Measurements from ENCODE around the gene VWA5B1.

Gene VWA5B1

GRCh38 chr1:20322081-20322824 is 31.6 kb downstream of the VWA5B1 start:
- DNase-seq (ENCODE audit: low read depth in 2 of 2): peak in 1 of 2 experiments; percentile 14

- peak; percentile 16 to 35 for DNase-seq (ENCODE audit: low read depth in 2 of 2)
Measured at GRCh38 chr1:20322825-20323612, 32.3 kb downstream of the VWA5B1 start.

GRCh38 chr1:20323613-20323920 is 32.9 kb downstream of the VWA5B1 start:
- no peak for DNase-seq (ENCODE audit: low read depth in 2 of 2)

GRCh38 chr1:20324704-20325406 is 34.2 kb downstream of the VWA5B1 start:
- no peak for DNase-seq (ENCODE audit: low read depth in 2 of 2)

GRCh38 chr1:20325407-20325843 is 34.8 kb downstream of the VWA5B1 start:
- no peak for DNase-seq (ENCODE audit: low read depth in 2 of 2)

GRCh38 chr1:20325844-20326420 is 35.3 kb downstream of the VWA5B1 start:
- DNase-seq (ENCODE audit: low read depth in 2 of 2): no peak

GRCh38 chr1:20327467-20327866 is 36.8 kb downstream of the VWA5B1 start:
- DNase-seq (ENCODE audit: low read depth in 2 of 2): no peak

GRCh38 chr1:20328201-20328600 is 37.5 kb downstream of the VWA5B1 start:
- no peak for DNase-seq (ENCODE audit: low read depth in 2 of 2)

GRCh38 chr1:20329793-20330542 is 39.3 kb downstream of the VWA5B1 start:
- no peak for DNase-seq (ENCODE audit: low read depth in 2 of 2)

- DNase-seq (ENCODE audit: low read depth in 2 of 2): no peak
Measured at GRCh38 chr1:20334103-20334502, 43.4 kb downstream of the VWA5B1 start.

- DNase-seq (ENCODE audit: low read depth in 2 of 2): no peak
Measured at GRCh38 chr1:20336105-20336605, 45.5 kb downstream of the VWA5B1 start.

- no peak for DNase-seq (ENCODE audit: low read depth in 2 of 2)
Measured at GRCh38 chr1:20337581-20337980, 46.9 kb downstream of the VWA5B1 start.

GRCh38 chr1:20339811-20340457 is 49.3 kb downstream of the VWA5B1 start:
- DNase-seq (ENCODE audit: low read depth in 2 of 2): no peak

- DNase-seq (ENCODE audit: low read depth in 2 of 2): no peak
Measured at GRCh38 chr1:20342294-20343148, 51.8 kb downstream of the VWA5B1 start.

GRCh38 chr1:20343149-20343937 is 52.7 kb downstream of the VWA5B1 start:
- DNase-seq (ENCODE audit: low read depth in 2 of 2): peak in 1 of 2 experiments; percentile 32

GRCh38 chr1:20343938-20344302 is 53.2 kb downstream of the VWA5B1 start:
- DNase-seq (ENCODE audit: low read depth in 2 of 2): no peak

GRCh38 chr1:20344738-20345137 is 54.1 kb downstream of the VWA5B1 start:
- no peak for DNase-seq (ENCODE audit: low read depth in 2 of 2)

- DNase-seq (ENCODE audit: low read depth in 2 of 2): no peak
Measured at GRCh38 chr1:20345419-20345818, 54.7 kb downstream of the VWA5B1 start.

GRCh38 chr1:20346433-20346832 is 55.8 kb downstream of the VWA5B1 start:
- no peak for DNase-seq (ENCODE audit: low read depth in 2 of 2)
